Right cardiac atrium (tissue), 5 donors: Measurements from ENCODE around the gene QKI. TPM values are rescaled to one million over a fixed set of nuclear protein-coding genes. Genes with fewer than 3 reads are reported as not detected.

Source experiments
- ATAC-seq, 2 donors: fragments of 200-7000 bp; cut with Tn5 transposase; one replicate each; pipeline versions ENCODE4 v1.8.0 to v1.9.1; 2020; ENCODE audit warnings: moderate library complexity in 2 of 2, mild to moderate bottlenecking in 1 of 2
- DNase-seq, 3 donors: peaks; one replicate each; pipeline ENCODE4 v3.0.0-alpha.2; 2020
- H3K27ac ChIP-seq: one replicate; pipeline ENCODE4 v1.5.1; 2013; ENCODE audit warnings: mild to moderate bottlenecking, low read length, control low read depth, moderate library complexity
- H3K27me3 ChIP-seq: one replicate; pipeline ENCODE4 v1.6.1; 2013; ENCODE audit not compliant: control insufficient read depth, insufficient read depth
- H3K4me1 ChIP-seq: one replicate; pipeline ENCODE4 v1.6.1; 2013; ENCODE audit warnings: low read length; ENCODE audit not compliant: control insufficient read depth, insufficient read depth
- H3K4me3 ChIP-seq: one replicate; pipeline ENCODE4 v1.5.1; 2013; ENCODE audit warnings: low read length, control low read depth
- H3K9me3 ChIP-seq: one replicate; pipeline ENCODE4 v1.6.1; 2013; ENCODE audit warnings: low read length; ENCODE audit not compliant: control insufficient read depth
- WGBS: extraction: QIAGEN DNeasy Blood & Tissue Kit; methylation state at CpG from one replicate; pipeline ENCODE4 v1.1.7; 2013; 5-methylcytosine and 5-hydroxymethylcytosine counted together
- intact Hi-C, 4 donors: fragments of 100-400 bp; cut with DNase I; formaldehyde crosslinking; loops; one replicate each; pipeline versions ENCODE4 v1.11.0 to v1.14.0; 2022 to 2023
- long read RNA-seq, 4 donors: library from polyadenylated mRNA; unstranded; transcript quantifications; one replicate each; pipeline ENCODE4 v2.0.0, GENCODE V29; 2020 to 2021
- polyA plus RNA-seq: library from polyadenylated mRNA; stranded (reverse); fragments of 200-250 nt; gene quantifications from one replicate; pipeline ENCODE4 v1.2.3, GENCODE V29; 2013
- total RNA-seq, 4 donors: library from RNA; stranded (reverse); fragmentation: NEBNext Ultra II Directional; extraction: Animal tissue kit (Norgen Biotek cat#: 25700); gene quantifications; one replicate each; pipeline ENCODE4 v1.2.1, GENCODE V29; 2021
- donor health status: healthy with polysubstance abuse.
- donor health status: DM: no; HTN: yes; CAD: no.
- donor health status: DM: no; HTN: no; CAD: no.
- donor health status: DM: no; HTN: yes; CAD: no; lungs with severe emphysema.
- donor health status: DM: yes; HTN: yes; CAD: no.

The QKI gene
- 100 to 1,000 TPM; 373 to 415 (median 375) TPM for total RNA-seq
- 100 TPM for polyA plus RNA-seq
- long read RNA-seq, donor 1, full-length matches to known transcripts: 368 of 462 reads
- long read RNA-seq, donor 1, partial matches to known transcripts: 27 of 462 reads
- long read RNA-seq, donor 1, other reads (novel, unspliced or antisense): 67 of 462 reads
- long read RNA-seq, donor 2, full-length matches to known transcripts: 109 of 158 reads
- long read RNA-seq, donor 2, partial matches to known transcripts: 20 of 158 reads
- long read RNA-seq, donor 2, other reads (novel, unspliced or antisense): 29 of 158 reads
- long read RNA-seq, donor 3, full-length matches to known transcripts: 46 of 122 reads
- long read RNA-seq, donor 3, partial matches to known transcripts: 39 of 122 reads
- long read RNA-seq, donor 3, other reads (novel, unspliced or antisense): 37 of 122 reads
- long read RNA-seq, donor 4, full-length matches to known transcripts: 124 of 181 reads
- long read RNA-seq, donor 4, partial matches to known transcripts: 19 of 181 reads
- long read RNA-seq, donor 4, other reads (novel, unspliced or antisense): 38 of 181 reads

- H3K4me3 ChIP-seq: peak within 1 kb of the TSS; percentile 100
- H3K4me1 ChIP-seq: no peaks in the 10 kb centered on the region
- H3K27me3 ChIP-seq: no peaks in the 10 kb centered on the region
- intact Hi-C loops: loop anchor here (5.0 to 10.0 kb wide), 4 partner anchors 77 to 690 kb away; no protein-coding TSS in a partner anchor
- peak; percentile 62 to 74 for ATAC-seq
- H3K27ac ChIP-seq: peak within 1 kb of the TSS; percentile 99
- H3K9me3 ChIP-seq: no peaks in the 10 kb centered on the region
- WGBS: 1% methylated on average over 127 of the region's 127 CpGs
- DNase-seq: peak; percentile 90 to 96 (median 96)
Measured at GRCh38 chr6:163414117-163414945, at the start of gene QKI. TSS of gene QKI (plus strand) at chr6:163414718. CDS start at chr6:163415194, 476 bp downstream.

GRCh38 chr6:163366288-163366687 is 48.2 kb upstream of the QKI start:
- intact Hi-C loops: no loop called here
- Histone ChIP-seq H3K27ac (no peak overlapping the region), H3K4me1 (no peaks in the 10 kb centered on the region), H3K9me3 (no peaks in the 10 kb centered on the region), H3K27me3 (no peaks in the 10 kb centered on the region), H3K4me3 (no peak overlapping the region)
- WGBS: 94% methylated on average over 5 of the region's 5 CpGs
- DNase-seq (no peak), ATAC-seq (no peak)

GRCh38 chr6:163367497-163368183 is 46.9 kb upstream of the QKI start:
- Histone ChIP-seq H3K4me1 (no peaks in the 10 kb centered on the region), H3K27me3 (no peaks in the 10 kb centered on the region), H3K4me3 (no peak overlapping the region), H3K27ac (no peak overlapping the region), H3K9me3 (no peaks in the 10 kb centered on the region)
- DNase-seq (no peak), ATAC-seq (no peak)
- 80% methylated on average over 6 of the region's 6 CpGs for WGBS
- intact Hi-C loops: no loop called here

- no peaks in the 10 kb centered on the region for H3K9me3 ChIP-seq
- no peak overlapping the region for H3K4me3 ChIP-seq
- no peak overlapping the region for H3K27ac ChIP-seq
- 49% methylated on average over 1 of the region's 1 CpG for WGBS
- no peak for ATAC-seq
- intact Hi-C loops: no loop called here
- no peaks in the 10 kb centered on the region for H3K4me1 ChIP-seq
- no peaks in the 10 kb centered on the region for H3K27me3 ChIP-seq
- DNase-seq: no peak
Measured at GRCh38 chr6:163369141-163369540, 45.4 kb upstream of the QKI start.

GRCh38 chr6:163369628-163370365 is 44.7 kb upstream of the QKI start:
- Histone ChIP-seq H3K4me1 (no peaks in the 10 kb centered on the region), H3K27me3 (no peaks in the 10 kb centered on the region), H3K9me3 (no peaks in the 10 kb centered on the region), H3K4me3 (no peak overlapping the region), H3K27ac (no peak overlapping the region)
- ATAC-seq: no peak
- WGBS: 87% methylated on average over 15 of the region's 15 CpGs
- DNase-seq: no peak
- intact Hi-C loops: no loop called here

GRCh38 chr6:163370464-163371117 is 43.9 kb upstream of the QKI start:
- 51% methylated on average over 5 of the region's 5 CpGs for WGBS
- no peak for DNase-seq
- intact Hi-C loops: no loop called here
- Histone ChIP-seq H3K27me3 (no peaks in the 10 kb centered on the region), H3K4me3 (no peak overlapping the region), H3K4me1 (no peaks in the 10 kb centered on the region), H3K27ac (no peak overlapping the region), H3K9me3 (no peaks in the 10 kb centered on the region)
- no peak for ATAC-seq

- intact Hi-C loops: no loop called here
- H3K4me3 ChIP-seq: no peak overlapping the region
- no peaks in the 10 kb centered on the region for H3K4me1 ChIP-seq
- no peaks in the 10 kb centered on the region for H3K27me3 ChIP-seq
- 63% methylated on average over 2 of the region's 2 CpGs for WGBS
- no peak overlapping the region for H3K27ac ChIP-seq
- H3K9me3 ChIP-seq: no peaks in the 10 kb centered on the region
- no peak for ATAC-seq
- no peak for DNase-seq
Measured at GRCh38 chr6:163371129-163371528, 43.4 kb upstream of the QKI start.

- no peak overlapping the region for H3K4me3 ChIP-seq
- no peak overlapping the region for H3K27ac ChIP-seq
- H3K9me3 ChIP-seq: no peaks in the 10 kb centered on the region
- intact Hi-C loops: no loop called here
- no peaks in the 10 kb centered on the region for H3K27me3 ChIP-seq
- H3K4me1 ChIP-seq: no peaks in the 10 kb centered on the region
- ATAC-seq (peak in 1 of 2 donors; percentile 13), DNase-seq (no peak)
- 95% methylated on average over 9 of the region's 9 CpGs for WGBS
Measured at GRCh38 chr6:163373240-163373639, 41.3 kb upstream of the QKI start.

GRCh38 chr6:163375361-163375760 is 39.2 kb upstream of the QKI start:
- intact Hi-C loops: no loop called here
- Histone ChIP-seq H3K27me3 (no peaks in the 10 kb centered on the region), H3K4me3 (no peak overlapping the region), H3K9me3 (no peaks in the 10 kb centered on the region), H3K27ac (no peak overlapping the region), H3K4me1 (no peaks in the 10 kb centered on the region)
- 91% methylated on average over 10 of the region's 10 CpGs for WGBS
- ATAC-seq: no peak
- DNase-seq: no peak

GRCh38 chr6:163376187-163376586 is 38.3 kb upstream of the QKI start:
- WGBS: 97% methylated on average over 7 of the region's 7 CpGs
- H3K9me3 ChIP-seq: no peaks in the 10 kb centered on the region
- H3K4me1 ChIP-seq: no peaks in the 10 kb centered on the region
- no peak overlapping the region for H3K27ac ChIP-seq
- no peaks in the 10 kb centered on the region for H3K27me3 ChIP-seq
- DNase-seq (no peak), ATAC-seq (no peak)
- H3K4me3 ChIP-seq: no peak overlapping the region
- intact Hi-C loops: no loop called here
